ENCODE data around the gene VPS4A.
A peak's percentile ranks its signal among the peaks of the same experiment; 100 is the strongest.

Gene VPS4A

GRCh38 chr16:69298261-69298660, 12.9 kb upstream of the VPS4A start:
- no peak for TF ChIP-seq CTCF (IDR thresholded peaks at IDR 0.05)
- no peak overlapping the region for H3K4me3 ChIP-seq (ENCODE audit: low read depth in 1 of 2, low read length in 1 of 2)
- H3K36me3 ChIP-seq: peaks cover 19% of the 10 kb centered on the region
- H3K27ac ChIP-seq: peak overlapping the region; percentile 73
- peaks cover 19 to 21% of the 10 kb centered on the region in 2 experiments for H3K4me1 ChIP-seq (ENCODE audit: control insufficient read depth in 1 of 2, insufficient read depth in 1 of 2, low read depth in 1 of 2, low read length in 1 of 2)
- H3K9me3 ChIP-seq: no peaks in the 10 kb centered on the region
- H3K27me3 ChIP-seq: no peaks in the 10 kb centered on the region

- H3K4me3 ChIP-seq (ENCODE audit: low read depth in 1 of 2, low read length in 1 of 2): no peak overlapping the region
- H3K27me3 ChIP-seq: no peaks in the 10 kb centered on the region
- H3K27ac ChIP-seq: no peak overlapping the region
- H3K9me3 ChIP-seq: no peaks in the 10 kb centered on the region
- peaks cover 19% of the 10 kb centered on the region for H3K36me3 ChIP-seq
- TF ChIP-seq CTCF (IDR thresholded peaks at IDR 0.05): no peak
- H3K4me1 ChIP-seq (ENCODE audit: control insufficient read depth in 1 of 2, insufficient read depth in 1 of 2, low read depth in 1 of 2, low read length in 1 of 2): peaks cover 19 to 21% of the 10 kb centered on the region in 2 experiments
Measured at GRCh38 chr16:69301187-69301586, 10.0 kb upstream of the VPS4A start.

GRCh38 chr16:69301861-69302260, 9.3 kb upstream of the VPS4A start:
- H3K9me3 ChIP-seq: no peaks in the 10 kb centered on the region
- peaks cover 19% of the 10 kb centered on the region for H3K36me3 ChIP-seq
- TF ChIP-seq CTCF (IDR thresholded peaks at IDR 0.05): no peak
- H3K27me3 ChIP-seq: no peaks in the 10 kb centered on the region
- H3K27ac ChIP-seq: no peak overlapping the region
- H3K4me3 ChIP-seq (ENCODE audit: low read depth in 1 of 2, low read length in 1 of 2): no peak overlapping the region
- peaks cover 19 to 21% of the 10 kb centered on the region in 2 experiments for H3K4me1 ChIP-seq (ENCODE audit: control insufficient read depth in 1 of 2, insufficient read depth in 1 of 2, low read depth in 1 of 2, low read length in 1 of 2)

- H3K4me1 ChIP-seq (ENCODE audit: control insufficient read depth in 1 of 2, insufficient read depth in 1 of 2, low read depth in 1 of 2, low read length in 1 of 2): peaks cover 19 to 21% of the 10 kb centered on the region in 2 experiments
- no peaks in the 10 kb centered on the region for H3K9me3 ChIP-seq
- peaks cover 19% of the 10 kb centered on the region for H3K36me3 ChIP-seq
- no peak for TF ChIP-seq CTCF (IDR thresholded peaks at IDR 0.05)
- H3K27ac ChIP-seq: no peak overlapping the region
- H3K4me3 ChIP-seq (ENCODE audit: low read depth in 1 of 2, low read length in 1 of 2): no peak overlapping the region
- H3K27me3 ChIP-seq: no peaks in the 10 kb centered on the region
Measured at GRCh38 chr16:69302301-69302700, 8.8 kb upstream of the VPS4A start.

- Histone ChIP-seq H3K9me3 (no peaks in the 10 kb centered on the region), H3K36me3 (peaks cover 6% of the 10 kb centered on the region), H3K4me3 (ENCODE audit: low read depth in 1 of 2, low read length in 1 of 2) (no peak overlapping the region), H3K27me3 (no peaks in the 10 kb centered on the region), H3K4me1 (ENCODE audit: control insufficient read depth in 1 of 2, insufficient read depth in 1 of 2, low read depth in 1 of 2, low read length in 1 of 2) (peaks cover 6% of the 10 kb centered on the region in 2 experiments), H3K27ac (no peak overlapping the region)
- TF ChIP-seq CTCF (IDR thresholded peaks at IDR 0.05): no peak
Measured at GRCh38 chr16:69306031-69306430, 5.1 kb upstream of the VPS4A start.

GRCh38 chr16:69307091-69307490, 4.1 kb upstream of the VPS4A start:
- no peak for TF ChIP-seq CTCF (IDR thresholded peaks at IDR 0.05)

More at GRCh38 chr16:69307091-69307490, 4.1 kb upstream of the VPS4A start:
- H3K27me3 ChIP-seq: no peaks in the 10 kb centered on the region
- H3K9me3 ChIP-seq: no peaks in the 10 kb centered on the region
- H3K36me3 ChIP-seq: peaks cover 2% of the 10 kb centered on the region
- H3K27ac ChIP-seq: no peak overlapping the region
- H3K4me1 ChIP-seq (ENCODE audit: control insufficient read depth in 1 of 2, insufficient read depth in 1 of 2, low read depth in 1 of 2, low read length in 1 of 2): peaks cover 11% of the 10 kb centered on the region in 2 experiments
- H3K4me3 ChIP-seq (ENCODE audit: low read depth in 1 of 2, low read length in 1 of 2): no peak overlapping the region

All from neutrophil (primary cell).